Progenitor cell of endocrine pancreas (in vitro differentiated cells): ENCODE measurements around the gene SMIM22. TPM values are rescaled to one million over a fixed set of nuclear protein-coding genes. Genes with fewer than 3 reads are reported as not detected.

ENCODE experiments used
- DNase-seq: peaks from one replicate; pipeline ENCODE4 v3.0.0; 2021; ENCODE audit warnings: low spot score; ENCODE audit not compliant: unreplicated experiment
- H3K27ac Mint-ChIP-seq: 2 replicates; pipeline ENCODE4 v1.8.0; 2021; ENCODE audit warnings: mild to moderate bottlenecking, moderate library complexity, mixed read lengths
- H3K27me3 Mint-ChIP-seq: 2 replicates; pipeline ENCODE4 v1.8.0; 2021; ENCODE audit warnings: mixed read lengths
- H3K36me3 Mint-ChIP-seq: 2 replicates; pipeline ENCODE4 v1.8.0; 2022; ENCODE audit warnings: mixed read lengths; ENCODE audit not compliant: insufficient read depth
- H3K4me1 Mint-ChIP-seq: 2 replicates; pipeline ENCODE4 v1.8.0; 2021; ENCODE audit warnings: low read depth, mixed read lengths
- H3K4me3 Mint-ChIP-seq: 2 replicates; pipeline ENCODE4 v1.8.0; 2021; ENCODE audit warnings: low read depth, mild to moderate bottlenecking, moderate library complexity, mixed read lengths
- H3K9me3 Mint-ChIP-seq: 2 replicates; pipeline ENCODE4 v1.8.0; 2021; ENCODE audit warnings: low read depth, mixed read lengths
- CTCF ChIP-seq: fragments of 200-600 bp; sonication (generic); IDR thresholded peaks from one replicate; pipeline ENCODE4 v1.5.0; 2021; ENCODE audit warnings: antibody characterized with exemption, mild to moderate bottlenecking; ENCODE audit not compliant: unreplicated experiment
- total RNA-seq: library from RNA; stranded (reverse); gene quantifications from 2 replicates; pipeline ENCODE4 v1.2.1, GENCODE V29; 2021

The SMIM22 gene
- total RNA-seq, 1 donor from 2014 or later: not detected

GRCh38 chr16:4749700-4750257 lies 45.4 kb upstream of the SMIM22 start:
- no peaks in the 10 kb centered on the region for H3K9me3 Mint-ChIP-seq

GRCh38 chr16:4750896-4751295 lies 44.3 kb upstream of the SMIM22 start:
- H3K4me1 Mint-ChIP-seq: no peaks in the 10 kb centered on the region
- no peak overlapping the region for H3K4me3 Mint-ChIP-seq
- H3K27ac Mint-ChIP-seq: no peak overlapping the region
- H3K9me3 Mint-ChIP-seq: peaks cover 3% of the 10 kb centered on the region
- H3K27me3 Mint-ChIP-seq: no peaks in the 10 kb centered on the region
- DNase-seq: no peak
- TF ChIP-seq CTCF: no peak
- H3K36me3 Mint-ChIP-seq: peaks cover 16% of the 10 kb centered on the region

More at GRCh38 chr16:4749700-4750257, 45.4 kb upstream of the SMIM22 start:
- Mint-ChIP-seq H3K36me3 (peaks cover 7% of the 10 kb centered on the region), H3K4me3 (no peak overlapping the region), H3K27ac (no peak overlapping the region), H3K4me1 (no peaks in the 10 kb centered on the region), H3K27me3 (no peaks in the 10 kb centered on the region)
- DNase-seq: no peak
- TF ChIP-seq CTCF: no peak

- peaks cover 21% of the 10 kb centered on the region for H3K36me3 Mint-ChIP-seq
- no peaks in the 10 kb centered on the region for H3K27me3 Mint-ChIP-seq
- no peak for DNase-seq
- H3K4me3 Mint-ChIP-seq: no peak overlapping the region
- no peak for TF ChIP-seq CTCF
- no peak overlapping the region for H3K27ac Mint-ChIP-seq
- H3K4me1 Mint-ChIP-seq: no peaks in the 10 kb centered on the region
- peaks cover 3% of the 10 kb centered on the region for H3K9me3 Mint-ChIP-seq
Measured at GRCh38 chr16:4752351-4753100, 42.6 kb upstream of the SMIM22 start.

- peaks cover 21% of the 10 kb centered on the region for H3K36me3 Mint-ChIP-seq
Measured at GRCh38 chr16:4753227-4753626, 41.9 kb upstream of the SMIM22 start.

GRCh38 chr16:4754865-4755264 lies 40.3 kb upstream of the SMIM22 start:
- Mint-ChIP-seq H3K36me3 (peaks cover 28% of the 10 kb centered on the region), H3K27ac (no peak overlapping the region), H3K4me3 (no peak overlapping the region), H3K27me3 (no peaks in the 10 kb centered on the region), H3K4me1 (no peaks in the 10 kb centered on the region), H3K9me3 (peaks cover 3% of the 10 kb centered on the region)
- DNase-seq: no peak
- no peak for TF ChIP-seq CTCF

More at GRCh38 chr16:4753227-4753626, 41.9 kb upstream of the SMIM22 start:
- TF ChIP-seq CTCF: no peak
- Mint-ChIP-seq H3K9me3 (peaks cover 3% of the 10 kb centered on the region), H3K4me1 (no peaks in the 10 kb centered on the region), H3K4me3 (no peak overlapping the region), H3K27ac (no peak overlapping the region), H3K27me3 (no peaks in the 10 kb centered on the region)
- DNase-seq: no peak
